Hepatocyte (in vitro differentiated cells): ENCODE data around the gene OSBPL6.

ENCODE experiments used
- CTCF ChIP-seq: fragments of 200-600 bp; sonication (generic); IDR thresholded peaks from 2 replicates; pipeline ENCODE4 v1.5.1; 2016; ENCODE audit warnings: antibody characterized with exemption, mild to moderate bottlenecking; ENCODE audit not compliant: poor library complexity
- EZH2 ChIP-seq: fragments of 200-600 bp; sonication (generic); IDR thresholded peaks from 2 replicates; pipeline ENCODE4 v1.6.1; 2016; ENCODE audit warnings: antibody characterized with exemption, mild to moderate bottlenecking, borderline replicate concordance

- TF ChIP-seq CTCF (no peak), EZH2 (no peak)
These were observed 104.5 kb downstream of the OSBPL6 start for GRCh38 chr2:178298785-178299212.
